MM.1S (cell line): Measurements from ENCODE around the gene MATK.

Experiments
- DNase-seq: peaks from one replicate; pipeline ENCODE4 v3.0.0-alpha.2; 2015
- H2AFZ ChIP-seq: fragments of 300-600 bp; sonication (generic); 2 replicates; pipeline ENCODE4 v1.6.0; 2016; ENCODE audit warnings: antibody characterized with exemption, low read length
- H3F3A ChIP-seq: fragments of 300-600 bp; sonication (generic); 2 replicates; pipeline ENCODE4 v1.6.1; 2016; ENCODE audit warnings: mild to moderate bottlenecking, antibody characterized with exemption, low read length, moderate library complexity, mixed read lengths; ENCODE audit not compliant: insufficient read depth
- H3K27ac ChIP-seq: fragments of 300-600 bp; sonication (generic); 2 replicates; pipeline ENCODE4 v1.5.1; 2016; ENCODE audit warnings: mild to moderate bottlenecking, low read length
- H3K27me3 ChIP-seq: fragments of 300-600 bp; sonication (generic); replicated peaks from 2 replicates; pipeline ENCODE4 v1.6.0; 2016; ENCODE audit warnings: low read length; ENCODE audit not compliant: insufficient read depth
- H3K36me3 ChIP-seq: fragments of 300-600 bp; sonication (generic); replicated peaks from 2 replicates; pipeline ENCODE4 v1.6.1; 2016; ENCODE audit warnings: mild to moderate bottlenecking, low read length, mixed read lengths; ENCODE audit not compliant: insufficient read depth
- H3K4me1 ChIP-seq: fragments of 300-600 bp; sonication (generic); 2 replicates; pipeline ENCODE4 v1.6.1; 2016; ENCODE audit warnings: low read length, mixed read lengths
- H3K4me2 ChIP-seq: fragments of 300-600 bp; sonication (generic); 2 replicates; pipeline ENCODE4 v1.6.0; 2016; ENCODE audit warnings: low read depth, low read length
- H3K4me3 ChIP-seq: fragments of 300-600 bp; sonication (generic); 2 replicates; pipeline ENCODE4 v1.5.1; 2016; ENCODE audit warnings: low read length, mixed read lengths
- H3K79me2 ChIP-seq: fragments of 300-600 bp; sonication (generic); 2 replicates; pipeline ENCODE4 v1.6.1; 2016; ENCODE audit warnings: mixed run types, low read length, mixed read lengths
- H3K9ac ChIP-seq: fragments of 300-600 bp; sonication (generic); 2 replicates; pipeline ENCODE4 v1.6.1; 2016; ENCODE audit warnings: low read length, mixed read lengths
- H3K9me2 ChIP-seq: fragments of 300-600 bp; sonication (generic); replicated peaks from 2 replicates; pipeline ENCODE4 v1.6.1; 2016; ENCODE audit warnings: mild to moderate bottlenecking, low read length, mixed read lengths; ENCODE audit not compliant: insufficient read depth
- H3K9me3 ChIP-seq: fragments of 300-600 bp; sonication (generic); replicated peaks from 2 replicates; pipeline ENCODE4 v1.6.1; 2016; ENCODE audit warnings: mild to moderate bottlenecking, low read length, mixed read lengths; ENCODE audit not compliant: insufficient read depth
- H4K20me1 ChIP-seq: fragments of 300-600 bp; sonication (generic); 2 replicates; pipeline ENCODE4 v1.6.1; 2016; ENCODE audit warnings: mild to moderate bottlenecking, low read length, moderate library complexity, mixed read lengths; ENCODE audit not compliant: insufficient read depth
- CTCF ChIP-seq: fragments of 300-600 bp; sonication (generic); IDR thresholded peaks from 2 replicates; pipeline ENCODE4 v1.5.1; 2016; ENCODE audit warnings: antibody characterized with exemption, low read length, mixed read lengths
- EZH2 ChIP-seq: fragments of 300-600 bp; sonication (generic); optimal IDR thresholded peaks from 2 replicates; pipeline ENCODE3; 2017; ENCODE audit warnings: low read depth, mild to moderate bottlenecking, antibody characterized with exemption, low read length, mixed read lengths
- EZH2phosphoT487 ChIP-seq: fragments of 300-600 bp; sonication (generic); IDR thresholded peaks from 2 replicates; pipeline ENCODE4 v1.6.1; 2018; ENCODE audit warnings: antibody characterized with exemption, low read length

Gene MATK

GRCh38 chr19:3807131-3807480 lies 20.9 kb upstream of the MATK start:
- H3K9ac ChIP-seq: no peak overlapping the region
- H3K9me3 ChIP-seq: no peaks in the 10 kb centered on the region
- H3K9me2 ChIP-seq: no peaks in the 10 kb centered on the region
- H3K4me2 ChIP-seq: no peak overlapping the region
- H2AFZ ChIP-seq: no peak overlapping the region
- TF ChIP-seq EZH2 (no peak), EZH2phosphoT487 (no peak), CTCF (no peak)
- H3K27me3 ChIP-seq: peaks cover 96% of the 10 kb centered on the region
- no peaks in the 10 kb centered on the region for H4K20me1 ChIP-seq
- H3F3A ChIP-seq: no peaks in the 10 kb centered on the region
- H3K36me3 ChIP-seq: no peaks in the 10 kb centered on the region
- H3K79me2 ChIP-seq: no peaks in the 10 kb centered on the region
- no peaks in the 10 kb centered on the region for H3K4me1 ChIP-seq
- DNase-seq: no peak
- H3K27ac ChIP-seq: no peak overlapping the region
- no peak overlapping the region for H3K4me3 ChIP-seq

- no peak for DNase-seq
- H3K27me3 ChIP-seq: peaks cover 96% of the 10 kb centered on the region
- H4K20me1 ChIP-seq: no peaks in the 10 kb centered on the region
- H3K4me2 ChIP-seq: no peak overlapping the region
- no peaks in the 10 kb centered on the region for H3K9me2 ChIP-seq
- no peak overlapping the region for H3K4me3 ChIP-seq
- no peaks in the 10 kb centered on the region for H3K36me3 ChIP-seq
- H3K9me3 ChIP-seq: no peaks in the 10 kb centered on the region
- no peaks in the 10 kb centered on the region for H3K79me2 ChIP-seq
- no peak for TF ChIP-seq CTCF
- TF ChIP-seq EZH2: no peak
- no peak for TF ChIP-seq EZH2phosphoT487
- no peaks in the 10 kb centered on the region for H3K4me1 ChIP-seq
- no peak overlapping the region for H3K9ac ChIP-seq
- no peaks in the 10 kb centered on the region for H3F3A ChIP-seq
- no peak overlapping the region for H2AFZ ChIP-seq
- H3K27ac ChIP-seq: no peak overlapping the region
Measured at GRCh38 chr19:3805859-3806258, 19.7 kb upstream of the MATK start.

- Histone ChIP-seq H3K27ac (no peak overlapping the region), H3K4me2 (no peak overlapping the region), H3K9me3 (no peaks in the 10 kb centered on the region), H3K27me3 (peaks cover 95% of the 10 kb centered on the region), H3K4me1 (no peaks in the 10 kb centered on the region), H3K36me3 (no peaks in the 10 kb centered on the region), H2AFZ (no peak overlapping the region), H3F3A (no peaks in the 10 kb centered on the region), H3K4me3 (no peak overlapping the region), H3K9ac (no peak overlapping the region), H4K20me1 (no peaks in the 10 kb centered on the region), H3K9me2 (no peaks in the 10 kb centered on the region), H3K79me2 (no peaks in the 10 kb centered on the region)
- TF ChIP-seq EZH2 (no peak), EZH2phosphoT487 (no peak), CTCF (no peak)
- no peak for DNase-seq
Measured at GRCh38 chr19:3804429-3804828, 18.2 kb upstream of the MATK start.
